ENCODE results near the gene CNTFR. TPM values are rescaled to one million over a fixed set of nuclear protein-coding genes. Genes with fewer than 3 reads are reported as not detected.
"Not testable (repeated sequence)": the region's sequence is repeated elsewhere in the genome, so short reads cannot be mapped to it uniquely, and the experiment has no call there.

The CNTFR gene, protein sequence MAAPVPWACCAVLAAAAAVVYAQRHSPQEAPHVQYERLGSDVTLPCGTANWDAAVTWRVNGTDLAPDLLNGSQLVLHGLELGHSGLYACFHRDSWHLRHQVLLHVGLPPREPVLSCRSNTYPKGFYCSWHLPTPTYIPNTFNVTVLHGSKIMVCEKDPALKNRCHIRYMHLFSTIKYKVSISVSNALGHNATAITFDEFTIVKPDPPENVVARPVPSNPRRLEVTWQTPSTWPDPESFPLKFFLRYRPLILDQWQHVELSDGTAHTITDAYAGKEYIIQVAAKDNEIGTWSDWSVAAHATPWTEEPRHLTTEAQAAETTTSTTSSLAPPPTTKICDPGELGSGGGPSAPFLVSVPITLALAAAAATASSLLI
- total RNA-seq (not detected), polyA plus RNA-seq (not detected)

DNA sequence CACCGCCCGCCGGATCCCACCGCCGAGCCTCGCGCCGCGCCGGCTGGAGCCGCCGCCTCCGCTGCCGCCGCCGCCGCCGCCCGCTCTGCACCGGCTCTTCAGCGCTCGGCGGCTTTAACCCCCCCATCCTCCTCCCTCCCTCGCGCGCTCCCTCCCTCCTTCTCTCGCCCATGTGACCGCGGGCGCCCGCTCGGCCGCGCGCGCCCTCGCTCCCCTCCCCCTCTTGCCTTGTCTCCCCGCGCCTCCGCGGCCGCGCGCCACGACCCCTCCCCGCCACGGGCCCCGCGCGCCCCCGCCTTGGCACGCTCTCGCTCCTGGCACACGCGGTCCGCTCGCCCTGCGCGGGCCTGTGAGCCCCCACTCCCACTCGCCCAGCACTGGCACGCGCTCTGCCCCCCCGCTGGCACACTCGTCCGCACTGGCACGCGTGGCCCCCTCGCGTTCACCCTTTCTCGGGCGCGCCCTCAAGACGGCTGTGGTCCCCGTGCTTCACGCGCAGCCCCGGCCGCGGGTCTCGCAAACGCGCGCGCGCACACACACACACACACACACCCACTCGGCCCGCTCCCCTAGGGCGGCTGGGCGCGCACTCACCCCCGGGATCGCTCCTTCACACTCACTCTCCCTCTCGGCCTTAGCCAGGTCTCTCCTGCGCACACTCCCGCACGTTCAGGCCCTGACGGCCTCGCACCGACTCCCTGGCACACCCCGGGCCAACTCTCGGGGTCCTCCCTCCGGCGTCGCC, at the start of gene CNTFR:
TSS of gene CNTFR (minus strand) at position 89 of the 745 bp plus-strand sequence. CDS start 20,743 bp downstream, outside the sequence.
- peaks cover 0 to 6% (median 0%) of the 10 kb centered on the region in 7 donors for H3K9me3 Mint-ChIP-seq
- peaks cover 27% of the 10 kb centered on the region for H3K4me1 ChIP-seq (ENCODE audit: control insufficient read depth, insufficient read depth, low read length, poor library complexity, severe bottlenecking)
- peak within 1 kb of the TSS in 1 of 3 donors; percentile 74 for H3K27ac Mint-ChIP-seq
- H3K4me3 ChIP-seq (ENCODE audit: low read depth, low read length) = no peak within 1 kb of the TSS
- no peak within 1 kb of the TSS for H3K27ac ChIP-seq (ENCODE audit: insufficient read depth, low read length, poor library complexity, severe bottlenecking)
- no peaks in the 10 kb centered on the region for H3K36me3 ChIP-seq (ENCODE audit: control insufficient read depth, insufficient read depth, low read length)
- H3K36me3 Mint-ChIP-seq = no peaks in the 10 kb centered on the region
- H3K4me3 Mint-ChIP-seq = peak within 1 kb of the TSS; percentile 81 to 84 (median 82)
- ATAC-seq (ENCODE audit: low read depth in 2 of 2) (no peak), DNase-seq (peak in 1 of 3 donors; percentile 13)
- peaks cover 67% of the 10 kb centered on the region for H3K27me3 Mint-ChIP-seq
- H3K4me1 Mint-ChIP-seq = peaks cover 0 to 40% (median 16%) of the 10 kb centered on the region in 4 donors
- H3K9me3 ChIP-seq (ENCODE audit: control insufficient read depth in 2 of 2, low read length in 2 of 2) = no peaks in the 10 kb centered on the region
- H3K27me3 ChIP-seq (ENCODE audit: control insufficient read depth, insufficient read depth, low read length) = peaks cover 39% of the 10 kb centered on the region

DNA sequence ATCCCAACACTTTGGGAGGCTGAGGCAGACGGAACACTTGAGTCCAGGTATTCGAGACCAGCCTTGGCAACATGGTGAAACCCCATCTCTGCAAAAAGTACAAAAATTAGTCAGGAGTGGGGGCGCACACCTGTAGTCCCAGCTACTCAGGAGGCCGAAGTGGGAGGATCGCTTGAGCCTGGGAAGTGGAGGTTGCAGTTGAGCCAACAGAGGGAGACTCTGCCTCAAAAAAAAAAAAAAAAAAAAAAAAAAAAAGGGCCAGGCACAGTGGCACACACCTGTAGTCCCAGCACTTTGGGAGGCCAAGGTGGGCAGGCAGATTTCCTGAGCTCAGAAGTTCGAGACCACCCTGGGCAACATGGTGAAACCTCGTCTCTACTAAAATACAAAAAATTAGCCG, 49.8 kb upstream of the CNTFR start:
- Mint-ChIP-seq H3K4me3 (peak overlapping the region in 1 of 4 donors; percentile 98), H3K4me1 (peaks cover 4 to 39% (median 16%) of the 10 kb centered on the region in 4 donors)
- H3K36me3 ChIP-seq (ENCODE audit: control insufficient read depth, insufficient read depth, low read length); H3K27me3 ChIP-seq (ENCODE audit: control insufficient read depth, insufficient read depth, low read length); H3K4me3 ChIP-seq (ENCODE audit: low read depth, low read length); H3K27ac Mint-ChIP-seq; H3K27ac ChIP-seq (ENCODE audit: insufficient read depth, low read length, poor library complexity, severe bottlenecking); H3K9me3 ChIP-seq (ENCODE audit: control insufficient read depth in 2 of 2, low read length in 2 of 2); DNase-seq; ATAC-seq (ENCODE audit: low read depth in 2 of 2); H3K36me3 Mint-ChIP-seq; H3K27me3 Mint-ChIP-seq; H3K9me3 Mint-ChIP-seq: not testable (repeated sequence)
- peaks cover 30% of the 10 kb centered on the region for H3K4me1 ChIP-seq (ENCODE audit: control insufficient read depth, insufficient read depth, low read length, poor library complexity, severe bottlenecking)

DNA sequence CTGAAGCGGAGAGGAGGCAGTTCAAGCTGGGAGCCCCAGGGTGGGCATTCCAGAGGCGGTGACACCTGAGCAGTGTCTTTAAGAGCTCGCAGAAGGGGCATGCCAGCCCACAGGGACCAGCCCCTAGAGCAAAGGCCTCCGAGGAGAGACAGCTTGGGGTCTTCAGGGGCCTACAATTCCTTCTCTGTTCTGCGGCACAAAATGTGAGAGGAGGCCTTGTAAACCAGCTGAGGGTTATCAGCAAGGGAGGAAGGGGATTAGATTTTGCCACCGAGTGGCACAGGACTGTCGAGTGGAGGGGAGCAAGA, 48.6 kb upstream of the CNTFR start:
- Mint-ChIP-seq H3K36me3 (peaks cover 4% of the 10 kb centered on the region), H3K4me1 (peaks cover 9 to 46% (median 19%) of the 10 kb centered on the region in 4 donors), H3K4me3 (peak overlapping the region; percentile 91 to 98 (median 94)), H3K27ac (peak overlapping the region; percentile 93 to 99 (median 97)), H3K27me3 (no peaks in the 10 kb centered on the region), H3K9me3 (no peaks in the 10 kb centered on the region)
- no peaks in the 10 kb centered on the region for H3K36me3 ChIP-seq (ENCODE audit: control insufficient read depth, insufficient read depth, low read length)
- no peaks in the 10 kb centered on the region for H3K9me3 ChIP-seq (ENCODE audit: control insufficient read depth in 2 of 2, low read length in 2 of 2)
- DNase-seq (no peak), ATAC-seq (ENCODE audit: low read depth in 2 of 2) (no peak)
- H3K27me3 ChIP-seq (ENCODE audit: control insufficient read depth, insufficient read depth, low read length) = no peaks in the 10 kb centered on the region
- peak overlapping the region; percentile 78 for H3K4me3 ChIP-seq (ENCODE audit: low read depth, low read length)
- peak overlapping the region; percentile 74 for H3K27ac ChIP-seq (ENCODE audit: insufficient read depth, low read length, poor library complexity, severe bottlenecking)
- H3K4me1 ChIP-seq (ENCODE audit: control insufficient read depth, insufficient read depth, low read length, poor library complexity, severe bottlenecking) = peaks cover 30% of the 10 kb centered on the region

DNA sequence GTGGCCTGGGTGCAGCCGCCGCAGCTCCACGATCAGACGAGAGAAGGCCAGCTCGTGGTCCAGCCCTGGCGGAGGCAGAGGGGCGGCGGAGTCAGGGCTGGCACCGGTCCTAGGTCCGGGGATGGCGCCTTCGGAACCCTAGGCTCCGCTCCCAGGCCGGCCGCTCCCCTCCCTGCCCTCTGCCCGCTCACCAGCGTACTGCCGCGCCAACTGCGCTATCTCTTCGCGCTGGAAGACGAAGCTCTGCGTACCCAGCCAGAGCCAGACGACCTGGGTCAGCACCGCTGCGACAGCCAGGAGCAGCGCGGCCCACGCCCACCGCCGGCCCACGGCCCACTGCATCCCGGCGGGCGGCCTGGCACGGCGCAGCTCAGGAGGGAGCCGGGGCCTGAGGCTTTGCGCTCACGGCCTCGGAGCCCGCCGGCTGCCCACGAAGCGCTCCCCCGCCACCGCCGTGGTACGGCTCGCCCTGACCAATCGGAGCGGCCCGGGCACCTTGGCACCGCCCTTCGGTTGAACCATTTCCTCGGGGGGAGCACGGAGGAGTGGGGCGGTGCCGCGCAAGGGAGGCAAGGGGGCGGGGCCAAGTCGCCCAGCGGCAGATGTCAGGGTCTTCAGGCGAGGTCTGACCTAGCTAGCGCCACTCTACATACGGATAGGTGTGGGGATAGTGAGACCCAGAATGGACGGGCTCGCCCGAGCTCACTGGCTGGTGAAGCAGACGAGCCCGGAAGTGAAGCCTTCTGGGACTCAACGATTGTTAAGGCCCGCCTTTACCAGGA, 48.0 kb upstream of the CNTFR start, which contains the start of gene SIGMAR1:
TSS of gene SIGMAR1 (minus strand) at position 432 of the 782 bp plus-strand sequence. CDS start at position 342, 90 bp downstream.
- H3K4me1 Mint-ChIP-seq = peaks cover 9 to 48% (median 21%) of the 10 kb centered on the region in 4 donors
- peaks cover 30% of the 10 kb centered on the region for H3K4me1 ChIP-seq (ENCODE audit: control insufficient read depth, insufficient read depth, low read length, poor library complexity, severe bottlenecking)
- H3K27me3 ChIP-seq (ENCODE audit: control insufficient read depth, insufficient read depth, low read length) = no peaks in the 10 kb centered on the region
- no peaks in the 10 kb centered on the region for H3K9me3 ChIP-seq (ENCODE audit: control insufficient read depth in 2 of 2, low read length in 2 of 2)
- DNase-seq (peak; percentile 90 to 96 (median 96)), ATAC-seq (ENCODE audit: low read depth in 2 of 2) (peak; percentile 92 to 94)
- H3K27ac Mint-ChIP-seq = peak within 1 kb of the TSS; percentile 93 to 99 (median 97)
- no peaks in the 10 kb centered on the region for H3K9me3 Mint-ChIP-seq
- peak within 1 kb of the TSS; percentile 78 for H3K4me3 ChIP-seq (ENCODE audit: low read depth, low read length)
- peak within 1 kb of the TSS; percentile 91 to 98 (median 94) for H3K4me3 Mint-ChIP-seq
- H3K36me3 Mint-ChIP-seq = peaks cover 4% of the 10 kb centered on the region
- peak within 1 kb of the TSS; percentile 74 for H3K27ac ChIP-seq (ENCODE audit: insufficient read depth, low read length, poor library complexity, severe bottlenecking)
- H3K36me3 ChIP-seq (ENCODE audit: control insufficient read depth, insufficient read depth, low read length) = no peaks in the 10 kb centered on the region
- no peaks in the 10 kb centered on the region for H3K27me3 Mint-ChIP-seq

DNA sequence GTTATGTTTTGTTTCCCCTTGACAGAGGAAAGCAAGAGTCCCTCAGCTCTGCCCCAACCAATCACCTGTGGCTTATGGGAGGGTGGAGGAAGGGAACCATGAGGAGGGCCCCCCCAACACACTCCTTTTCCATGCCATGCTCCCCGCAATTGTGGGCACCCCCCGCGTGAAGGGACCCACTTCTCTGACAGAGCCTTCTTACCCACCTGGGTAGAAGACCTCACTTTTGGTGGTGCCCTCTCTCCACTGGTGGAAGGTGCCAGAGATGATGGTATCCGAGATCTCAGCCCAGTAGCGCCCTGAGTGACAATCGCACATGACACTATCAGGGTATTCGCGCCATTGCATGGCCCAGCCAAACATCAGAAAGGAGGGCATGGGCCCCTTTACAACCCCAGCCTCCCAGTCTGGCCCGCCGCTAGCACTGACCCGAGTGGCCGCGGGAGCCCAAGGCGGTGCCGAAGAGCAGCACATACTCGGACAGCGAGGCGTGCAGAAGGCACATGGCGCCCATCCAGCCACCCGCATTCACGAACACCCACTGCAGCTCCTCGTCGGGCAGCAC, 47.3 kb upstream of the CNTFR start:
- peaks cover 9 to 49% (median 22%) of the 10 kb centered on the region in 4 donors for H3K4me1 Mint-ChIP-seq
- H3K27ac ChIP-seq (ENCODE audit: insufficient read depth, low read length, poor library complexity, severe bottlenecking) = peak overlapping the region; percentile 74
- no peaks in the 10 kb centered on the region for H3K9me3 Mint-ChIP-seq
- ATAC-seq (ENCODE audit: low read depth in 2 of 2) (peak in 1 of 2 donors; percentile 3), DNase-seq (peak in 1 of 3 donors; percentile 25)
- H3K36me3 ChIP-seq (ENCODE audit: control insufficient read depth, insufficient read depth, low read length) = no peaks in the 10 kb centered on the region
- H3K27ac Mint-ChIP-seq = peak overlapping the region; percentile 76 to 92 (median 86)
- H3K4me3 Mint-ChIP-seq = peak overlapping the region; percentile 91 to 98 (median 94)
- peaks cover 4% of the 10 kb centered on the region for H3K36me3 Mint-ChIP-seq
- H3K4me1 ChIP-seq (ENCODE audit: control insufficient read depth, insufficient read depth, low read length, poor library complexity, severe bottlenecking) = peaks cover 30% of the 10 kb centered on the region
- H3K27me3 ChIP-seq (ENCODE audit: control insufficient read depth, insufficient read depth, low read length) = no peaks in the 10 kb centered on the region
- no peaks in the 10 kb centered on the region for H3K9me3 ChIP-seq (ENCODE audit: control insufficient read depth in 2 of 2, low read length in 2 of 2)
- H3K4me3 ChIP-seq (ENCODE audit: low read depth, low read length) = peak overlapping the region; percentile 62
- H3K27me3 Mint-ChIP-seq = no peaks in the 10 kb centered on the region

DNA sequence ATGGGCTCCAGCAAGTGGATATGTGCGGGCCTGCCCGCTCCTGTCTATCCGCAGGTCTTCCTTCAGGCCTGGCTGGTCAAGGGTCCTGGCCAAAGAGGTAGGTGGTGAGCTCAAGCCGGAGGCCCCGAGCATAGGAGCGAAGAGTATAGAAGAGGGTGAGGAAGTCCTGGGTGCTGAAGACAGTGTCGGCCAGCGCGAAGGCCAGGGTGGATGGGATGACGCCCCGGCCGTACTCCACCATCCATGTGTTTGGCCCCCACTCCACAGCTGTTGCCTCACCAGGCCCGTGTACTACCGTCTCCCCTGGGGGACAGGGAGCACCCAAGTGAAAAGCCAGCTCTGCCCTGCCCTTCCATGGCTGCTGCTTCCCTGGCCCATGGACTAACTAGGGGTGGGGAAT, 46.0 kb upstream of the CNTFR start:
- Mint-ChIP-seq H3K27ac (peak overlapping the region in 1 of 3 donors; percentile 71), H3K9me3 (peaks cover 0 to under 1% (median 0%) of the 10 kb centered on the region in 7 donors), H3K36me3 (peaks cover 4% of the 10 kb centered on the region), H3K27me3 (no peaks in the 10 kb centered on the region), H3K4me1 (peaks cover 9 to 49% (median 22%) of the 10 kb centered on the region in 4 donors), H3K4me3 (peak overlapping the region in 3 of 4 donors; percentile 57 to 85 (median 70))
- DNase-seq (no peak), ATAC-seq (ENCODE audit: low read depth in 2 of 2) (no peak)
- no peaks in the 10 kb centered on the region for H3K27me3 ChIP-seq (ENCODE audit: control insufficient read depth, insufficient read depth, low read length)
- H3K27ac ChIP-seq (ENCODE audit: insufficient read depth, low read length, poor library complexity, severe bottlenecking) = no peak overlapping the region
- no peak overlapping the region for H3K4me3 ChIP-seq (ENCODE audit: low read depth, low read length)
- H3K9me3 ChIP-seq (ENCODE audit: control insufficient read depth in 2 of 2, low read length in 2 of 2) = no peaks in the 10 kb centered on the region
- peaks cover 30% of the 10 kb centered on the region for H3K4me1 ChIP-seq (ENCODE audit: control insufficient read depth, insufficient read depth, low read length, poor library complexity, severe bottlenecking)
- H3K36me3 ChIP-seq (ENCODE audit: control insufficient read depth, insufficient read depth, low read length) = no peaks in the 10 kb centered on the region

All from CD4-positive, CD25-positive, alpha-beta regulatory T cell (primary cell).